A549 (cell line): ENCODE results near the gene MYO18B. TPM values are rescaled to one million over a fixed set of nuclear protein-coding genes. Genes with fewer than 3 reads are reported as not detected.

Experiments used
- ATAC-seq, 2 experiments: fragments of 200-7000 bp in 1 of 2; fragments of >200 bp in 1 of 2; cut with Nextera tagmentation in 1 of 2; cut with Tn5 transposase in 1 of 2; 3 replicates each; pipeline versions ENCODE4 v1.8.0 to v1.9.1; 2018 to 2020; ENCODE audit warnings: mild to moderate bottlenecking in 1 of 2, moderate library complexity in 1 of 2
- CTCF ChIA-PET: fragments of 300-600 bp; sonication (Branson Sonifier 250); formaldehyde crosslinking; extraction: SDS; loops from one replicate; lab custom pipeline; 2021; ENCODE audit warnings: antibody characterized with exemption, inconsistent platforms; lab: Yijun Ruan, JAX
- POLR2A ChIA-PET: fragments of 350-600 bp; formaldehyde crosslinking; extraction: SDS; loops from one replicate; lab custom pipeline; 2021; ENCODE audit warnings: antibody characterized with exemption, inconsistent platforms; lab: Yijun Ruan, JAX
- DNase-seq, 2 experiments: peaks; one replicate each; pipeline versions ENCODE4 v3.0.0 to v3.0.0-alpha.2; 2011 to 2016; ENCODE audit warnings: low read depth in 1 of 2, low spot score in 1 of 2
- FAIRE-seq: peaks from 2 replicates; lab custom pipeline; 2011; peaks lifted over from hg19 to GRCh38; lab: Jason Lieb, UNC
- H3K27ac ChIP-seq, 2 experiments: fragments of >200 bp; sonication (Bioruptor Twin); formaldehyde crosslinking; 3 replicates each; pipeline ENCODE4 v1.5.1; 2016 to 2017
- H3K4me1 ChIP-seq: fragments of >200 bp; sonication (Bioruptor Twin); formaldehyde crosslinking; 3 replicates; pipeline ENCODE4 v1.6.1; 2016
- H3K4me2 ChIP-seq: fragments of >200 bp; sonication (Bioruptor Twin); formaldehyde crosslinking; 3 replicates; pipeline ENCODE4 v1.6.1; 2016
- H3K4me3 ChIP-seq: fragments of >200 bp; sonication (Bioruptor Twin); formaldehyde crosslinking; 3 replicates; pipeline ENCODE4 v1.5.1; 2016
- H3K9me3 ChIP-seq: fragments of >200 bp; sonication (Bioruptor Twin); formaldehyde crosslinking; 3 replicates; pipeline ENCODE4 v1.6.1; 2016
- CEBPB ChIP-seq, 2 experiments: fragments of >200 bp in 1 of 2; sonication (Bioruptor Twin) in 1 of 2; formaldehyde crosslinking in 1 of 2; IDR thresholded peaks; 2 replicates each; pipeline ENCODE4 v1.6.1; 2012 to 2016
- CHD2 ChIP-seq: fragments of 150-350 bp; IDR thresholded peaks from 2 replicates; pipeline ENCODE4 v1.6.1; 2014; ENCODE audit warnings: low read length; ENCODE audit not compliant: partially characterized antibody
- JUN ChIP-seq, 2 experiments: fragments of >200 bp; sonication (Bioruptor Twin); formaldehyde crosslinking; IDR thresholded peaks; 2 replicates in 1 of 2; 3 replicates in 1 of 2; pipeline ENCODE4 v1.6.1; 2016 to 2017
- MYC ChIP-seq: IDR thresholded peaks from 2 replicates; pipeline ENCODE4 v1.6.1; 2012; ENCODE audit warnings: mild to moderate bottlenecking, inconsistent platforms, low read length, improper control_type of control experiment, borderline replicate concordance
- NR3C1 ChIP-seq: fragments of >200 bp; sonication (Bioruptor Twin); formaldehyde crosslinking; IDR thresholded peaks from 3 replicates; pipeline ENCODE4 v1.6.1; 2017
- POLR2A ChIP-seq: IDR thresholded peaks from 2 replicates; pipeline ENCODE4 v1.6.1; 2012; ENCODE audit warnings: mild to moderate bottlenecking, low read length
- POLR2AphosphoS2 ChIP-seq: conservative IDR thresholded peaks from 2 replicates; pipeline ENCODE4 v1.6.1; 2012; ENCODE audit warnings: low read length, improper control_type of control experiment, inconsistent platforms
- RFX5 ChIP-seq: fragments of 450-650 bp; IDR thresholded peaks from 2 replicates; pipeline ENCODE4 v1.7.1; 2014; ENCODE audit warnings: antibody characterized with exemption, mild to moderate bottlenecking, moderate library complexity
- RNF2 ChIP-seq: fragments of 200-600 bp; sonication (generic); IDR thresholded peaks from 2 replicates; pipeline ENCODE4 v1.6.1; 2016; ENCODE audit warnings: low read depth, mild to moderate bottlenecking, antibody characterized with exemption, moderate library complexity, borderline replicate concordance
- ZC3H11A ChIP-seq: fragments of 450-650 bp; IDR thresholded peaks from 2 replicates; pipeline ENCODE4 v1.6.1; 2014; ENCODE audit warnings: antibody characterized with exemption, mild to moderate bottlenecking
- ZNF302 ChIP-seq: fragments of 250-450 bp; sonication (Bioruptor Pico); IDR thresholded peaks from 2 replicates; pipeline ENCODE4 v1.9.0; 2021; ENCODE audit warnings: inconsistent platforms, mild to moderate bottlenecking, moderate library complexity
- ZSCAN20 ChIP-seq: fragments of 250-450 bp; sonication (Bioruptor Pico); IDR thresholded peaks from 2 replicates; pipeline ENCODE4 v1.8.0; 2022; ENCODE audit warnings: mild to moderate bottlenecking, moderate library complexity
- WGBS: methylation state at CpG from one replicate; pipeline ENCODE4 v1.1.6; 2017; ENCODE audit errors: missing lambda C conversion rate; 5-methylcytosine and 5-hydroxymethylcytosine counted together
- polyA plus RNA-seq, 4 experiments: library from polyadenylated mRNA; depleted of rRNA in 3 of 4; stranded (reverse); fragments of >200 nt; fragmentation: RNase III in 1 of 4; extraction: RNeasy Plus Mini Kit Qiagen cat#74134 plus additional on column Dnase treatment in 1 of 4; gene quantifications; 2 replicates in 3 of 4; 3 replicates in 1 of 4; pipeline ENCODE4 v1.2.3, GENCODE V29; 2011 to 2017
- TF ChIP-seq, protein P1 (sequence below): fragments of 200-600 bp; sonication (generic); IDR thresholded peaks from 2 replicates; pipeline ENCODE4 v1.6.1; 2016; ENCODE audit warnings: antibody characterized with exemption, mild to moderate bottlenecking, moderate library complexity
- TF ChIP-seq, protein P2 (sequence below): fragments of >200 bp; sonication (Bioruptor Twin); formaldehyde crosslinking; IDR thresholded peaks from 3 replicates; pipeline ENCODE4 v1.5.1; 2016
- TF ChIP-seq, protein P3 (sequence below): IDR thresholded peaks from 2 replicates; pipeline ENCODE4 v1.6.1; 2012
- TF ChIP-seq, protein P4 (sequence below): fragments of 250-450 bp; sonication (Bioruptor Pico); IDR thresholded peaks from 2 replicates; pipeline ENCODE4 v1.5.0; 2021; ENCODE audit warnings: mild to moderate bottlenecking, moderate library complexity, borderline replicate concordance

The MYO18B gene
- polyA plus RNA-seq, 2 of the 4 experiments (the other 2 are of a cell fraction): 0.01 TPM

DNA sequence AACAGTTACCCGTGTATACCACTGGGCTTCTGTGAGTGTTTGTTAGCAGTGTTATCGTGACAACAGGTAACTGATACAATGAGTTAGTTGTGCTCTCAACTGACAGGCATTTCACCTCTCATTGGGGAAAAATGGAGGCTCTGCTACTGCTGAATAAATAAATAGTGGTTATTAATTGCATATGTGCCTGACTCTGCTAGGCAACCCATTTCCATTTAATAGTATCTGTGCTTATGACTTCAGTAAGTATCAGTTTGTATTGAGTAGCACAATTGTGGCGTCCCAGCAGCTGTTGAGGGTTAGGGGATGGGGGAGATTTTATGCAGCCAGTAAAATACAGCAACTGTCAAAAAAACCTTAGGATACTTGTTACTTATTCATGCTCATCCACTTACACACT, 303.9 kb downstream of the MYO18B start (continued):
- no peak for TF ChIP-seq POLR2AphosphoS2
- TF ChIP-seq, protein P1, sequence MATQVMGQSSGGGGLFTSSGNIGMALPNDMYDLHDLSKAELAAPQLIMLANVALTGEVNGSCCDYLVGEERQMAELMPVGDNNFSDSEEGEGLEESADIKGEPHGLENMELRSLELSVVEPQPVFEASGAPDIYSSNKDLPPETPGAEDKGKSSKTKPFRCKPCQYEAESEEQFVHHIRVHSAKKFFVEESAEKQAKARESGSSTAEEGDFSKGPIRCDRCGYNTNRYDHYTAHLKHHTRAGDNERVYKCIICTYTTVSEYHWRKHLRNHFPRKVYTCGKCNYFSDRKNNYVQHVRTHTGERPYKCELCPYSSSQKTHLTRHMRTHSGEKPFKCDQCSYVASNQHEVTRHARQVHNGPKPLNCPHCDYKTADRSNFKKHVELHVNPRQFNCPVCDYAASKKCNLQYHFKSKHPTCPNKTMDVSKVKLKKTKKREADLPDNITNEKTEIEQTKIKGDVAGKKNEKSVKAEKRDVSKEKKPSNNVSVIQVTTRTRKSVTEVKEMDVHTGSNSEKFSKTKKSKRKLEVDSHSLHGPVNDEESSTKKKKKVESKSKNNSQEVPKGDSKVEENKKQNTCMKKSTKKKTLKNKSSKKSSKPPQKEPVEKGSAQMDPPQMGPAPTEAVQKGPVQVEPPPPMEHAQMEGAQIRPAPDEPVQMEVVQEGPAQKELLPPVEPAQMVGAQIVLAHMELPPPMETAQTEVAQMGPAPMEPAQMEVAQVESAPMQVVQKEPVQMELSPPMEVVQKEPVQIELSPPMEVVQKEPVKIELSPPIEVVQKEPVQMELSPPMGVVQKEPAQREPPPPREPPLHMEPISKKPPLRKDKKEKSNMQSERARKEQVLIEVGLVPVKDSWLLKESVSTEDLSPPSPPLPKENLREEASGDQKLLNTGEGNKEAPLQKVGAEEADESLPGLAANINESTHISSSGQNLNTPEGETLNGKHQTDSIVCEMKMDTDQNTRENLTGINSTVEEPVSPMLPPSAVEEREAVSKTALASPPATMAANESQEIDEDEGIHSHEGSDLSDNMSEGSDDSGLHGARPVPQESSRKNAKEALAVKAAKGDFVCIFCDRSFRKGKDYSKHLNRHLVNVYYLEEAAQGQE: no peak
- no peak for TF ChIP-seq ZC3H11A

DNA sequence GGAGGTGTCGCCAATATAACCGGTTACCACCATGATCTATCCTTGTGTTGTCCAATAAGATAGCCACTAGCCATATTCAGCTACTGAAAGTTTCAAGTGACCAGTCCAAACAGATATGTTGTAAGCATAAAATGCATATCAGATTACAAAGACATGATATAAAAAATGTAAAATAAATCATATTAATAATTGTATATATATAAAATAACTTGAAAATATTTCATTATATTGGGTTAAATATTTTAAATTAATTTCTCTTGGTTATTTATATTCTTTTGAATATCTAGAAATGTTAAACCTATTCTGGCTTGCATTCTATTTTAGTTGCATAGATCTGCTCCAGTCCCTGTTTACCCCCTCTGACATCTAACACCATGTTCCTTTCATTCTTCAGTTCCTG, 305.5 kb downstream of the MYO18B start:
- ATAC-seq (no peak), DNase-seq (no peak), FAIRE-seq (no peak)
- Histone ChIP-seq H3K4me2 (no peak overlapping the region), H3K4me1 (no peaks in the 10 kb centered on the region), H3K27ac (no peak overlapping the region), H3K9me3 (no peaks in the 10 kb centered on the region), H3K4me3 (no peak overlapping the region)
- ChIA-PET CTCF (no interaction called here), POLR2A (no interaction called here)
- no peak for TF ChIP-seq CHD2
- no peak for TF ChIP-seq ZNF302
- no peak for TF ChIP-seq NR3C1
- TF ChIP-seq POLR2A: no peak
- no peak for TF ChIP-seq POLR2AphosphoS2
- TF ChIP-seq ZSCAN20 (CRISPR knock-in tag): no peak
- no peak for TF ChIP-seq ZC3H11A
- TF ChIP-seq, protein P2, sequence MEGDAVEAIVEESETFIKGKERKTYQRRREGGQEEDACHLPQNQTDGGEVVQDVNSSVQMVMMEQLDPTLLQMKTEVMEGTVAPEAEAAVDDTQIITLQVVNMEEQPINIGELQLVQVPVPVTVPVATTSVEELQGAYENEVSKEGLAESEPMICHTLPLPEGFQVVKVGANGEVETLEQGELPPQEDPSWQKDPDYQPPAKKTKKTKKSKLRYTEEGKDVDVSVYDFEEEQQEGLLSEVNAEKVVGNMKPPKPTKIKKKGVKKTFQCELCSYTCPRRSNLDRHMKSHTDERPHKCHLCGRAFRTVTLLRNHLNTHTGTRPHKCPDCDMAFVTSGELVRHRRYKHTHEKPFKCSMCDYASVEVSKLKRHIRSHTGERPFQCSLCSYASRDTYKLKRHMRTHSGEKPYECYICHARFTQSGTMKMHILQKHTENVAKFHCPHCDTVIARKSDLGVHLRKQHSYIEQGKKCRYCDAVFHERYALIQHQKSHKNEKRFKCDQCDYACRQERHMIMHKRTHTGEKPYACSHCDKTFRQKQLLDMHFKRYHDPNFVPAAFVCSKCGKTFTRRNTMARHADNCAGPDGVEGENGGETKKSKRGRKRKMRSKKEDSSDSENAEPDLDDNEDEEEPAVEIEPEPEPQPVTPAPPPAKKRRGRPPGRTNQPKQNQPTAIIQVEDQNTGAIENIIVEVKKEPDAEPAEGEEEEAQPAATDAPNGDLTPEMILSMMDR: no peak
- TF ChIP-seq, protein P3, sequence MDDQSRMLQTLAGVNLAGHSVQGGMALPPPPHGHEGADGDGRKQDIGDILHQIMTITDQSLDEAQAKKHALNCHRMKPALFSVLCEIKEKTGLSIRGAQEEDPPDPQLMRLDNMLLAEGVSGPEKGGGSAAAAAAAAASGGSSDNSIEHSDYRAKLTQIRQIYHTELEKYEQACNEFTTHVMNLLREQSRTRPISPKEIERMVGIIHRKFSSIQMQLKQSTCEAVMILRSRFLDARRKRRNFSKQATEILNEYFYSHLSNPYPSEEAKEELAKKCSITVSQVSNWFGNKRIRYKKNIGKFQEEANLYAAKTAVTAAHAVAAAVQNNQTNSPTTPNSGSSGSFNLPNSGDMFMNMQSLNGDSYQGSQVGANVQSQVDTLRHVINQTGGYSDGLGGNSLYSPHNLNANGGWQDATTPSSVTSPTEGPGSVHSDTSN: no peak
- no peak for TF ChIP-seq RFX5
- no peak for TF ChIP-seq JUN (IDR thresholded peaks at IDR 0.05)
- TF ChIP-seq CEBPB (IDR thresholded peaks at IDR 0.05): no peak
- WGBS: 34% methylated on average over 2 of the region's 2 CpGs

DNA sequence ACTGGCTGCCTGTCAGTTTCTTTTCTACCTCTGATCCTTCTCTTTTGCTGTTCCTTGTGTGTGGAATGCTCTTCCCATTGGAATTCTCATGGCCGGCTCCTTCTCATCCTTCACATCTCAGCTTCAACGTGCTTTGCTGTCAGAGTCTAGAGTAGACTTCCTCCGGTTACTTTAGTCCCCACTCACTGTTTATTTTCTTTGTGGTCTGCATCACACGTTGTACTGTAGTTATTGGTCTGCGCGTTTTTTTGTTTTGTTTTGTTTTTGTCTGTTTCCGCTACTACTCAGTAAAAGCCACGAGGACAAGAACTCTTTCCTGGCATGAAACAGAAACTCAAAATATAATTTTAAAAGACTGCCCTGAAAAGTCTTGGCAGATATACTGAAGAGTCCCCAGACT, 305.9 kb downstream of the MYO18B start:
- DNase-seq (no peak), ATAC-seq (no peak), FAIRE-seq (no peak)
- Histone ChIP-seq H3K4me3 (no peak overlapping the region), H3K4me1 (no peaks in the 10 kb centered on the region), H3K9me3 (no peaks in the 10 kb centered on the region), H3K27ac (no peak overlapping the region), H3K4me2 (no peak overlapping the region)
- WGBS: 48% methylated on average over 8 of the region's 8 CpGs
- ChIA-PET POLR2A (no interaction called here), CTCF (no interaction called here)
- TF ChIP-seq MYC (no peak), RNF2 (no peak), POLR2A (no peak)
- TF ChIP-seq, protein P4, sequence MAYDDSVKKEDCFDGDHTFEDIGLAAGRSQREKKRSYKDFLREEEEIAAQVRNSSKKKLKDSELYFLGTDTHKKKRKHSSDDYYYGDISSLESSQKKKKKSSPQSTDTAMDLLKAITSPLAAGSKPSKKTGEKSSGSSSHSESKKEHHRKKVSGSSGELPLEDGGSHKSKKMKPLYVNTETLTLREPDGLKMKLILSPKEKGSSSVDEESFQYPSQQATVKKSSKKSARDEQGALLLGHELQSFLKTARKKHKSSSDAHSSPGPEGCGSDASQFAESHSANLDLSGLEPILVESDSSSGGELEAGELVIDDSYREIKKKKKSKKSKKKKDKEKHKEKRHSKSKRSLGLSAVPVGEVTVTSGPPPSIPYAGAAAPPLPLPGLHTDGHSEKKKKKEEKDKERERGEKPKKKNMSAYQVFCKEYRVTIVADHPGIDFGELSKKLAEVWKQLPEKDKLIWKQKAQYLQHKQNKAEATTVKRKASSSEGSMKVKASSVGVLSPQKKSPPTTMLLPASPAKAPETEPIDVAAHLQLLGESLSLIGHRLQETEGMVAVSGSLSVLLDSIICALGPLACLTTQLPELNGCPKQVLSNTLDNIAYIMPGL: no peak
